Naive thymus-derived CD8-positive, alpha-beta T cell (primary cell): ENCODE data around the gene CELA1. TPM values are rescaled to one million over a fixed set of nuclear protein-coding genes. Genes with fewer than 3 reads are reported as not detected.

ENCODE experiments used
- ATAC-seq, 2 donors: fragments of 150-1000 bp; cut with Tn5 transposase in 1 of 2; sonication (Bioruptor Pico), chemical (Tn5 transposase) in 1 of 2; 1 replicate in 1 of 2; 2 replicates in 1 of 2; pipeline ENCODE4 v1.10.0; 2021; ENCODE audit warnings: mild to moderate bottlenecking in 2 of 2, moderate library complexity in 2 of 2
- POLR2A ChIA-PET: fragments of 350-600 bp; sonication (Branson Sonifier 250); formaldehyde crosslinking; loops from one replicate; lab custom pipeline; 2021; ENCODE audit warnings: antibody characterized with exemption; lab: Charles Lee
- DNase-seq, 10 donors: peaks; one replicate each; pipeline versions ENCODE4 v3.0.0 to v3.0.0-alpha.2; 2020 to 2022
- H3K27ac Mint-ChIP-seq, 10 donors: one replicate each; pipeline ENCODE4 v1.8.0; 2020 to 2022; ENCODE audit warnings: mild to moderate bottlenecking in 10 of 10, mixed read lengths in 10 of 10, moderate library complexity in 4 of 10, inconsistent platforms in 1 of 10
- H3K27me3 Mint-ChIP-seq, 5 donors: one replicate each; pipeline ENCODE4 v1.8.0; 2021 to 2022; ENCODE audit warnings: mixed read lengths in 5 of 5
- H3K36me3 Mint-ChIP-seq, 3 donors: one replicate each; pipeline ENCODE4 v1.8.0; 2020 to 2022; ENCODE audit warnings: mixed read lengths in 3 of 3, mild to moderate bottlenecking in 2 of 3, inconsistent platforms in 1 of 3
- H3K4me1 Mint-ChIP-seq, 4 donors: one replicate each; pipeline ENCODE4 v1.8.0; 2021 to 2022; ENCODE audit warnings: mixed read lengths in 4 of 4
- H3K4me3 Mint-ChIP-seq, 10 donors: one replicate each; pipeline ENCODE4 v1.8.0; 2020 to 2022; ENCODE audit warnings: mild to moderate bottlenecking in 10 of 10, mixed read lengths in 10 of 10, moderate library complexity in 6 of 10, inconsistent platforms in 1 of 10
- H3K9me3 Mint-ChIP-seq, 9 donors: one replicate each; pipeline ENCODE4 v1.8.0; 2020 to 2022; ENCODE audit warnings: mixed read lengths in 9 of 9, mild to moderate bottlenecking in 3 of 9, inconsistent platforms in 1 of 9, moderate library complexity in 1 of 9
- polyA plus RNA-seq, 3 donors: library from polyadenylated mRNA; unstranded; fragments of 300-500 nt; fragmentation: Illumina TruSeq; gene quantifications; one replicate each; pipeline ENCODE4 v1.2.3, GENCODE V29; 2021
- total RNA-seq, 8 experiments: library from RNA in 2 of 8; stranded (reverse) in 2 of 8; gene quantifications; one replicate each; pipeline ENCODE4 v1.2.3 and lab custom pipeline; 2021 to 2026

CELA1 gene
- total and polyA plus RNA-seq, 5 experiments from 2014 or later, result 2.2 to 9.8 (median 3.6) TPM

- Mint-ChIP-seq H3K4me3 (no peak overlapping the region), H3K27me3 (no peaks in the 10 kb centered on the region), H3K9me3 (no peaks in the 10 kb centered on the region), H3K4me1 (peaks cover 6 to 22% (median 12%) of the 10 kb centered on the region in 4 donors), H3K27ac (peak overlapping the region in 2 of 10 donors; percentile 36 to 67), H3K36me3 (peaks cover 0 to 32% (median 19%) of the 10 kb centered on the region in 3 donors)
- POLR2A ChIA-PET, result no interaction called here
- DNase-seq (no peak), ATAC-seq (no peak)
These were observed 13.8 kb upstream of the CELA1 start for GRCh38 chr12:51360315-51360714.

GRCh38 chr12:51359851-51360250 lies 13.4 kb upstream of the CELA1 start:
- ATAC-seq, result no peak
- POLR2A ChIA-PET, result no interaction called here
- no peaks in the 10 kb centered on the region for H3K27me3 Mint-ChIP-seq
- H3K4me1 Mint-ChIP-seq, result peaks cover 6 to 19% (median 12%) of the 10 kb centered on the region in 4 donors
- H3K36me3 Mint-ChIP-seq, result peaks cover 0 to 32% (median 19%) of the 10 kb centered on the region in 3 donors
- no peak for DNase-seq
- H3K27ac Mint-ChIP-seq, result peak overlapping the region in 2 of 10 donors; percentile 36 to 49
- no peak overlapping the region for H3K4me3 Mint-ChIP-seq
- no peaks in the 10 kb centered on the region for H3K9me3 Mint-ChIP-seq

GRCh38 chr12:51358496-51358895 lies 12.0 kb upstream of the CELA1 start:
- Mint-ChIP-seq H3K27ac (no peak overlapping the region), H3K4me1 (peaks cover 6 to 19% (median 8%) of the 10 kb centered on the region in 4 donors), H3K27me3 (no peaks in the 10 kb centered on the region), H3K36me3 (peaks cover 0 to 32% (median 19%) of the 10 kb centered on the region in 3 donors), H3K4me3 (peak overlapping the region in 1 of 10 donors; percentile 28), H3K9me3 (no peaks in the 10 kb centered on the region)
- ATAC-seq, result no peak
- no peak for DNase-seq
- POLR2A ChIA-PET, result no interaction called here

GRCh38 chr12:51357374-51358047 lies 11.0 kb upstream of the CELA1 start:
- Mint-ChIP-seq H3K4me3 (no peak overlapping the region), H3K27ac (peak overlapping the region in 1 of 10 donors; percentile 49), H3K9me3 (no peaks in the 10 kb centered on the region), H3K36me3 (peaks cover 0 to 32% (median 17%) of the 10 kb centered on the region in 3 donors), H3K27me3 (no peaks in the 10 kb centered on the region), H3K4me1 (peaks cover 6 to 19% (median 8%) of the 10 kb centered on the region in 4 donors)
- POLR2A ChIA-PET, result no interaction called here
- ATAC-seq, result peak in 1 of 2 donors; percentile 41
- DNase-seq, result peak in 1 of 10 donors; percentile 10

- POLR2A ChIA-PET, result no interaction called here
- Mint-ChIP-seq H3K27ac (peak overlapping the region in 5 of 10 donors; percentile 17 to 84 (median 66)), H3K4me1 (peaks cover 9 to 12% (median 10%) of the 10 kb centered on the region in 4 donors), H3K36me3 (peaks cover 0 to 7% (median 0%) of the 10 kb centered on the region in 3 donors), H3K4me3 (no peak overlapping the region), H3K27me3 (peaks cover 0 to under 1% (median 0%) of the 10 kb centered on the region in 5 donors), H3K9me3 (no peaks in the 10 kb centered on the region)
- DNase-seq (peak in 9 of 10 donors; percentile 9 to 70 (median 44)), ATAC-seq (peak; percentile 57 to 61)
These were observed 5.5 kb upstream of the CELA1 start for GRCh38 chr12:51351913-51352532.

GRCh38 chr12:51349026-51349425 lies 2.5 kb upstream of the CELA1 start:
- POLR2A ChIA-PET, result no interaction called here
- no peaks in the 10 kb centered on the region for H3K9me3 Mint-ChIP-seq
- peaks cover 0 to 3% (median 0%) of the 10 kb centered on the region in 5 donors for H3K27me3 Mint-ChIP-seq
- H3K4me1 Mint-ChIP-seq, result peaks cover 9 to 15% (median 13%) of the 10 kb centered on the region in 4 donors
- DNase-seq, result no peak
- H3K36me3 Mint-ChIP-seq, result no peaks in the 10 kb centered on the region
- H3K27ac Mint-ChIP-seq, result peak overlapping the region in 1 of 10 donors; percentile 43
- ATAC-seq, result no peak
- H3K4me3 Mint-ChIP-seq, result no peak overlapping the region

GRCh38 chr12:51348116-51348515 lies 1.6 kb upstream of the CELA1 start:
- Mint-ChIP-seq H3K36me3 (no peaks in the 10 kb centered on the region), H3K27me3 (peaks cover 0 to 3% (median 0%) of the 10 kb centered on the region in 5 donors), H3K9me3 (no peaks in the 10 kb centered on the region), H3K27ac (no peak overlapping the region), H3K4me3 (no peak overlapping the region), H3K4me1 (peaks cover 9 to 20% (median 14%) of the 10 kb centered on the region in 4 donors)
- DNase-seq (no peak), ATAC-seq (no peak)
- POLR2A ChIA-PET, result no interaction called here

- POLR2A ChIA-PET, result interaction anchor here (0.9 to 1.0 kb wide), 2 partner anchors 13 to 37 kb away, joined by 4 to 5 read pairs; no protein-coding TSS in a partner anchor
- no peaks in the 10 kb centered on the region for H3K9me3 Mint-ChIP-seq
- H3K27ac Mint-ChIP-seq, result peak overlapping the region in 2 of 10 donors; percentile 24 to 78
- DNase-seq (no peak), ATAC-seq (no peak)
- H3K4me3 Mint-ChIP-seq, result no peak overlapping the region
- H3K4me1 Mint-ChIP-seq, result peaks cover 6 to 36% (median 15%) of the 10 kb centered on the region in 4 donors
- H3K27me3 Mint-ChIP-seq, result peaks cover 0 to 3% (median 0%) of the 10 kb centered on the region in 5 donors
- H3K36me3 Mint-ChIP-seq, result no peaks in the 10 kb centered on the region
These were observed 798 bp downstream of the CELA1 start for GRCh38 chr12:51345681-51346080.

- Mint-ChIP-seq H3K9me3 (no peaks in the 10 kb centered on the region), H3K27ac (no peak overlapping the region), H3K36me3 (no peaks in the 10 kb centered on the region), H3K27me3 (peaks cover 0 to 3% (median 0%) of the 10 kb centered on the region in 5 donors), H3K4me1 (peaks cover 7 to 36% (median 20%) of the 10 kb centered on the region in 4 donors), H3K4me3 (no peak overlapping the region)
- POLR2A ChIA-PET, result interaction anchor here (1.0 to 18.6 kb wide), 2 partner anchors 26 kb away, joined by 3 to 406 read pairs; partner anchors contain the start of gene BIN2
- ATAC-seq (no peak), DNase-seq (no peak)
These were observed 3.3 kb downstream of the CELA1 start for GRCh38 chr12:51343201-51343600.

GRCh38 chr12:51342416-51342815 lies 4.1 kb downstream of the CELA1 start:
- Mint-ChIP-seq H3K4me1 (peaks cover 7 to 36% (median 20%) of the 10 kb centered on the region in 4 donors), H3K27me3 (peaks cover 0 to 3% (median 0%) of the 10 kb centered on the region in 5 donors), H3K36me3 (no peaks in the 10 kb centered on the region), H3K4me3 (no peak overlapping the region), H3K9me3 (no peaks in the 10 kb centered on the region), H3K27ac (no peak overlapping the region)
- DNase-seq, result no peak
- POLR2A ChIA-PET, result interaction anchor here (1.9 to 18.6 kb wide), 4 partner anchors 11 to 72 kb away, joined by 7 to 406 read pairs (median 20); partner anchors contain the start of gene BIN2
- no peak for ATAC-seq

- Mint-ChIP-seq H3K27ac (peak overlapping the region in 9 of 10 donors; percentile 5 to 90 (median 83)), H3K4me1 (peaks cover 11 to 35% (median 18%) of the 10 kb centered on the region in 4 donors), H3K9me3 (no peaks in the 10 kb centered on the region), H3K36me3 (no peaks in the 10 kb centered on the region), H3K27me3 (no peaks in the 10 kb centered on the region), H3K4me3 (peak overlapping the region; percentile 23 to 81 (median 59))
- POLR2A ChIA-PET, result interaction anchor here (0.6 to 18.6 kb wide), 15 partner anchors 9 to 480 kb away, joined by 3 to 406 read pairs (median 4); partner anchors contain the start of genes BIN2, DAZAP2 and POU6F1
- ATAC-seq (peak; percentile 93 to 98), DNase-seq (peak; percentile 33 to 86 (median 69))
These were observed 5.0 kb downstream of the CELA1 start for GRCh38 chr12:51341251-51342007.

GRCh38 chr12:51339750-51340149 lies 6.7 kb downstream of the CELA1 start:
- Mint-ChIP-seq H3K27ac (peak overlapping the region in 1 of 10 donors; percentile 61), H3K27me3 (no peaks in the 10 kb centered on the region)
- POLR2A ChIA-PET, result interaction anchor here (0.7 to 18.6 kb wide), 6 partner anchors 9 to 100 kb away, joined by 3 to 406 read pairs (median 20); partner anchors contain the start of genes BIN2 and DAZAP2

More at GRCh38 chr12:51339750-51340149, 6.7 kb downstream of the CELA1 start:
- Mint-ChIP-seq H3K4me3 (no peak overlapping the region), H3K9me3 (no peaks in the 10 kb centered on the region), H3K36me3 (no peaks in the 10 kb centered on the region), H3K4me1 (peaks cover 15 to 36% (median 26%) of the 10 kb centered on the region in 4 donors)
- DNase-seq, result no peak
- no peak for ATAC-seq
